MCF 10A (cell line): ENCODE data around the gene CNKSR2. TPM values are rescaled to one million over a fixed set of nuclear protein-coding genes. Genes with fewer than 3 reads are reported as not detected.

Experiments
- BruUV-seq: library from RNA; stranded (reverse); fragments of 400-500 nt; replicated peaks from 2 replicates; lab custom pipeline; 2021; lab: Mats Ljungman, UMichigan
- CTCF ChIA-PET: fragments of 300-600 bp; sonication (Branson Sonifier 250); formaldehyde crosslinking; extraction: SDS; loops from one replicate; lab custom pipeline; 2021; ENCODE audit warnings: antibody characterized with exemption, inconsistent platforms; lab: Yijun Ruan, JAX
- POLR2A ChIA-PET: fragments of 300-600, 350-650 bp; sonication (Branson Sonifier 250); formaldehyde crosslinking; extraction: SDS; loops from one replicate; lab custom pipeline; 2020; ENCODE audit warnings: antibody characterized with exemption, inconsistent platforms; lab: Yijun Ruan, JAX
- DNase-seq: peaks from one replicate; pipeline ENCODE4 v3.0.0-alpha.2; 2018; ENCODE audit not compliant: unreplicated experiment
- H3K27ac Mint-ChIP-seq: one replicate; pipeline ENCODE4 v1.8.0; 2022; ENCODE audit warnings: mild to moderate bottlenecking, low read depth, mixed read lengths; ENCODE audit not compliant: unreplicated experiment
- H3K27me3 Mint-ChIP-seq: one replicate; pipeline ENCODE4 v1.8.0; 2022; ENCODE audit warnings: mixed read lengths; ENCODE audit not compliant: insufficient read depth, unreplicated experiment
- H3K36me3 Mint-ChIP-seq: one replicate; pipeline ENCODE4 v1.8.0; 2022; ENCODE audit warnings: mild to moderate bottlenecking, moderate library complexity, mixed read lengths; ENCODE audit not compliant: insufficient read depth, unreplicated experiment
- H3K4me1 Mint-ChIP-seq: one replicate; pipeline ENCODE4 v1.8.0; 2022; ENCODE audit warnings: mixed read lengths; ENCODE audit not compliant: insufficient read depth, unreplicated experiment
- H3K4me3 Mint-ChIP-seq: one replicate; pipeline ENCODE4 v1.8.0; 2022; ENCODE audit warnings: mild to moderate bottlenecking, moderate library complexity, mixed read lengths; ENCODE audit not compliant: unreplicated experiment
- H3K9me3 Mint-ChIP-seq: one replicate; pipeline ENCODE4 v1.8.0; 2022; ENCODE audit warnings: mixed read lengths; ENCODE audit not compliant: unreplicated experiment
- CTCF ChIP-seq: fragments of 200-600 bp; IDR thresholded peaks from one replicate; pipeline ENCODE4 v1.8.0; 2022; ENCODE audit warnings: antibody characterized with exemption, mild to moderate bottlenecking; ENCODE audit not compliant: unreplicated experiment
- intact Hi-C: fragments of 100-400 bp; cut with micrococcal nuclease; formaldehyde crosslinking; loops from 2 replicates; pipeline ENCODE4 v1.14.1; 2022
- total RNA-seq: library from RNA; stranded (reverse); gene quantifications from 2 replicates; pipeline ENCODE4 v1.2.3, GENCODE V29; 2022

CNKSR2 gene
- total RNA-seq, 1 experiment from 2014 or later: not detected

GRCh38 chrX:21678048-21678612, 303.9 kb downstream of the CNKSR2 start:
- no peak for TF ChIP-seq CTCF
- Mint-ChIP-seq H3K27me3 (peaks cover 97% of the 10 kb centered on the region), H3K9me3 (no peaks in the 10 kb centered on the region), H3K27ac (no peak overlapping the region), H3K36me3 (no peaks in the 10 kb centered on the region), H3K4me3 (no peak overlapping the region), H3K4me1 (no peaks in the 10 kb centered on the region)
- DNase-seq: no peak
- BruUV-seq: no TSS peak
- ChIA-PET POLR2A (no interaction called here), CTCF (no interaction called here)
- intact Hi-C loops: no loop called here

GRCh38 chrX:21683941-21684340, 309.7 kb downstream of the CNKSR2 start:
- ChIA-PET CTCF (no interaction called here), POLR2A (no interaction called here)
- no peak overlapping the region for H3K4me3 Mint-ChIP-seq
- intact Hi-C loops: no loop called here
- no peaks in the 10 kb centered on the region for H3K9me3 Mint-ChIP-seq
- H3K36me3 Mint-ChIP-seq: no peaks in the 10 kb centered on the region
- no peak for TF ChIP-seq CTCF
- H3K27ac Mint-ChIP-seq: no peak overlapping the region
- no TSS peak for BruUV-seq
- peaks cover 66% of the 10 kb centered on the region for H3K27me3 Mint-ChIP-seq
- H3K4me1 Mint-ChIP-seq: no peaks in the 10 kb centered on the region
- DNase-seq: no peak

GRCh38 chrX:21691512-21692018, 317.3 kb downstream of the CNKSR2 start:
- Mint-ChIP-seq H3K9me3 (no peaks in the 10 kb centered on the region), H3K36me3 (no peaks in the 10 kb centered on the region), H3K4me1 (no peaks in the 10 kb centered on the region), H3K27ac (no peak overlapping the region), H3K4me3 (no peak overlapping the region), H3K27me3 (peaks cover 51% of the 10 kb centered on the region)
- CTCF ChIA-PET: interaction anchor here (0.7 kb wide), 1 partner anchor 1165 kb away, joined by 3 read pairs; no protein-coding TSS in a partner anchor
- POLR2A ChIA-PET: no interaction called here
- BruUV-seq: no TSS peak
- TF ChIP-seq CTCF: no peak
- no peak for DNase-seq
- intact Hi-C loops: no loop called here

- TF ChIP-seq CTCF: no peak
- H3K9me3 Mint-ChIP-seq: no peaks in the 10 kb centered on the region
- POLR2A ChIA-PET: no interaction called here
- DNase-seq: no peak
- CTCF ChIA-PET: no interaction called here
- no peaks in the 10 kb centered on the region for H3K4me1 Mint-ChIP-seq
- intact Hi-C loops: no loop called here
- no peaks in the 10 kb centered on the region for H3K36me3 Mint-ChIP-seq
- no TSS peak for BruUV-seq
- H3K27me3 Mint-ChIP-seq: peaks cover 65% of the 10 kb centered on the region
- no peak overlapping the region for H3K27ac Mint-ChIP-seq
- no peak overlapping the region for H3K4me3 Mint-ChIP-seq
These were observed 324.1 kb downstream of the CNKSR2 start for GRCh38 chrX:21698272-21698671.
